ENCODE results near the gene PGP. TPM values are rescaled to one million over a fixed set of nuclear protein-coding genes. Genes with fewer than 3 reads are reported as not detected.

PGP gene
- total RNA-seq, 1 experiment from 2014 or later: 32.6 TPM

GRCh38 chr16:2161911-2162310 is 52.7 kb downstream of the PGP start:
- H3K36me3 ChIP-seq (ENCODE audit: control insufficient read depth in 1 of 2, insufficient read depth in 2 of 2, low read length in 2 of 2): peaks cover 4 to 21% of the 10 kb centered on the region in 2 experiments; a peak in 3 of 4 replicates
- ChIA-PET RAD21 (ENCODE audit: low non-redundant PET in 1 of 2, low total read pairs in 2 of 2, uncharacterized antibody in 2 of 2, unreplicated experiment in 2 of 2) (no interaction called here), CTCF (no interaction called here), POLR2A (interaction anchor here (1.1 to 1.3 kb wide), 2 partner anchors 10 to 11 kb away, joined by 3 to 5 read pairs; no protein-coding TSS in a partner anchor)
- H2AFZ ChIP-seq (ENCODE audit: low read depth, low read length, poor library complexity, severe bottlenecking): no peak overlapping the region
- intact Hi-C loops (cut with micrococcal nuclease): no loop called here
- H3K4me1 ChIP-seq (ENCODE audit: control insufficient read depth in 1 of 2, insufficient read depth in 2 of 2, low read length in 2 of 2): peaks cover 48 to 69% of the 10 kb centered on the region in 2 experiments
- H4K20me1 ChIP-seq (ENCODE audit: insufficient read depth): no peaks in the 10 kb centered on the region
- no peaks in the 10 kb centered on the region for H3K9me2 ChIP-seq (ENCODE audit: insufficient read depth)
- H3K4me3 ChIP-seq (replicated peaks in 1 of 2; ENCODE audit: low read depth in 1 of 2, low read length in 2 of 2): no peak overlapping the region
- ATAC-seq: no peak
- no peaks in the 10 kb centered on the region for H3K9me3 ChIP-seq (ENCODE audit: control insufficient read depth in 1 of 2, insufficient read depth in 1 of 2, low read depth in 1 of 2, low read length in 2 of 2)
- no TSS peak for BruUV-seq (replicated peaks)
- peak overlapping the region; percentile 84 for H3K4me2 ChIP-seq (ENCODE audit: low read length)
- H3K27ac ChIP-seq (ENCODE audit: low read depth, low read length): peak overlapping the region; percentile 90
- H3K27me3 ChIP-seq (ENCODE audit: insufficient read depth, low read length): no peaks in the 10 kb centered on the region
- DNase-seq (ENCODE audit: low read depth, low spot score): no peak
- no peak for TF ChIP-seq SRF (IDR thresholded peaks at IDR 0.05; ENCODE audit: low read depth)
- no peak for TF ChIP-seq ZFX (IDR thresholded peaks at IDR 0.05)
- no peak for TF ChIP-seq RAD21 (IDR thresholded peaks at IDR 0.05; ENCODE audit: low read depth)
- TF ChIP-seq SP1 (IDR thresholded peaks at IDR 0.05; ENCODE audit: low read depth): no peak
- no peak for TF ChIP-seq JUND (IDR thresholded peaks at IDR 0.05)
- no peak for TF ChIP-seq MAX (IDR thresholded peaks at IDR 0.05)
- H3K79me2 ChIP-seq (ENCODE audit: insufficient read depth, low read length): peaks cover 95% of the 10 kb centered on the region
- peak overlapping the region; percentile 67 for H3K9ac ChIP-seq (ENCODE audit: low read length)

Other genes starting within 250 kb of the PGP start
- gene RNF151, start 248.0 kb downstream of the PGP start, total RNA-seq (2021; ENCODE audit: unreplicated experiment): 0.30 TPM
- 68.9 TPM for gene TBL3, start 242.8 kb downstream of the PGP start, total RNA-seq (2021; ENCODE audit: unreplicated experiment)
- 10.0 TPM for gene NOXO1, start 233.4 kb downstream of the PGP start, total RNA-seq (2021; ENCODE audit: unreplicated experiment)
- 47.3 TPM for gene GFER, start 230.6 kb downstream of the PGP start, total RNA-seq (2021; ENCODE audit: unreplicated experiment)
- 11.5 TPM for gene SYNGR3, start 224.9 kb downstream of the PGP start, total RNA-seq (2021; ENCODE audit: unreplicated experiment)
- gene ZNF598, start 205.0 kb downstream of the PGP start, total RNA-seq (2021; ENCODE audit: unreplicated experiment): 57.4 TPM
- gene NPW, start 195.1 kb downstream of the PGP start, total RNA-seq (2021; ENCODE audit: unreplicated experiment): 226 TPM
- 58.4 TPM for gene NHERF2, start 187.9 kb downstream of the PGP start, total RNA-seq (2021; ENCODE audit: unreplicated experiment)
- gene NTHL1, start 167.0 kb downstream of the PGP start, total RNA-seq (2021; ENCODE audit: unreplicated experiment): 40.1 TPM
- gene TSC2, start 166.9 kb downstream of the PGP start, total RNA-seq (2021; ENCODE audit: unreplicated experiment): 74.1 TPM
- 137 TPM for gene PKD1, start 78.9 kb downstream of the PGP start, total RNA-seq (2021; ENCODE audit: unreplicated experiment)
- 44.9 TPM for gene RAB26, start 66.2 kb downstream of the PGP start, total RNA-seq (2021; ENCODE audit: unreplicated experiment)
- gene TRAF7, start 59.1 kb downstream of the PGP start, total RNA-seq (2021; ENCODE audit: unreplicated experiment): 160 TPM
- gene CASKIN1, start 18.2 kb downstream of the PGP start, total RNA-seq (2021; ENCODE audit: unreplicated experiment): 5.9 TPM
- 58.7 TPM for gene MLST8, start 9.4 kb downstream of the PGP start, total RNA-seq (2021; ENCODE audit: unreplicated experiment)
- gene BRICD5, start 4.0 kb downstream of the PGP start, total RNA-seq (2021; ENCODE audit: unreplicated experiment): 9.8 TPM
- 40.7 TPM for gene E4F1, start 8.8 kb upstream of the PGP start, total RNA-seq (2021; ENCODE audit: unreplicated experiment)
- gene DNASE1L2, start 21.6 kb upstream of the PGP start, total RNA-seq (2021; ENCODE audit: unreplicated experiment): 1.9 TPM
- 140 TPM for gene ECI1, start 36.7 kb upstream of the PGP start, total RNA-seq (2021; ENCODE audit: unreplicated experiment)
- gene RNPS1, start 53.3 kb upstream of the PGP start, total RNA-seq (2021; ENCODE audit: unreplicated experiment): 257 TPM
- 5.4 TPM for gene ABCA3, start 125.9 kb upstream of the PGP start, total RNA-seq (2021; ENCODE audit: unreplicated experiment)
- 60.8 TPM for gene CCNF, start 214.6 kb upstream of the PGP start, total RNA-seq (2021; ENCODE audit: unreplicated experiment)
- 26.5 TPM for gene TEDC2, start 245.3 kb upstream of the PGP start, total RNA-seq (2021; ENCODE audit: unreplicated experiment)